CD4-positive, alpha-beta T cell (primary cell): ENCODE measurements around the gene KRTAP3-3. TPM values are rescaled to one million over a fixed set of nuclear protein-coding genes. Genes with fewer than 3 reads are reported as not detected.

Source experiments
- ATAC-seq: fragments of 200-7000 bp; cut with Tn5 transposase; one replicate; pipeline ENCODE4 v1.10.0; 2022; ENCODE audit warnings: mild to moderate bottlenecking; ENCODE audit not compliant: poor library complexity
- CTCF ChIA-PET: fragments of 350-600 bp; sonication (Branson Sonifier 250); formaldehyde crosslinking; loops from one replicate; lab custom pipeline; 2021; ENCODE audit warnings: antibody characterized with exemption, inconsistent platforms; lab: Charles Lee
- POLR2A ChIA-PET: fragments of 350-600 bp; sonication (Branson Sonifier 250); formaldehyde crosslinking; loops from one replicate; lab custom pipeline; 2021; ENCODE audit warnings: antibody characterized with exemption, inconsistent platforms; lab: Charles Lee
- DNase-seq, 14 experiments: peaks; one replicate each; pipeline ENCODE4 v3.0.0-alpha.2; 2013 to 2020; ENCODE audit warnings: mixed read lengths in 2 of 14
- H3K27ac ChIP-seq, 2 donors: one replicate each; pipeline versions ENCODE4 v1.5.1 to v1.7.0; 2013; ENCODE audit warnings: low read length in 2 of 2, low read depth in 1 of 2, mild to moderate bottlenecking in 1 of 2
- H3K27me3 ChIP-seq, 2 experiments: 1 replicate in 1 of 2; 2 replicates in 1 of 2; pipeline versions ENCODE4 v1.6.1 to v1.7.0; 2013; ENCODE audit warnings: low read length in 2 of 2, control low read depth in 1 of 2, mild to moderate bottlenecking in 1 of 2, moderate library complexity in 1 of 2; ENCODE audit not compliant: insufficient read depth in 2 of 2, control insufficient read depth in 1 of 2
- H3K36me3 ChIP-seq: one replicate; pipeline ENCODE4 v1.6.1; 2013; ENCODE audit warnings: low read length, control low read depth; ENCODE audit not compliant: insufficient read depth
- H3K4me1 ChIP-seq: one replicate; pipeline ENCODE4 v1.6.1; 2013; ENCODE audit warnings: low read length, control low read depth; ENCODE audit not compliant: insufficient read depth
- H3K4me3 ChIP-seq: one replicate; pipeline ENCODE4 v1.5.1; 2013; ENCODE audit warnings: mild to moderate bottlenecking, low read length, moderate library complexity
- H3K9me3 ChIP-seq, 2 experiments: 1 replicate in 1 of 2; 2 replicates in 1 of 2; pipeline versions ENCODE4 v1.6.1 to v1.7.0; 2013; ENCODE audit warnings: low read length in 2 of 2, mild to moderate bottlenecking in 2 of 2, control low read depth in 1 of 2, moderate library complexity in 1 of 2; ENCODE audit not compliant: control insufficient read depth in 1 of 2, insufficient read depth in 1 of 2
- H3K27ac Mint-ChIP-seq: one replicate; pipeline ENCODE4 v1.8.0; 2020; ENCODE audit warnings: mixed read lengths
- H3K27me3 Mint-ChIP-seq: one replicate; pipeline ENCODE4 v1.8.0; 2021; ENCODE audit warnings: mixed read lengths
- H3K36me3 Mint-ChIP-seq: one replicate; pipeline ENCODE4 v1.8.0; 2021; ENCODE audit warnings: low read depth, mixed read lengths
- H3K4me1 Mint-ChIP-seq: one replicate; pipeline ENCODE4 v1.8.0; 2021; ENCODE audit warnings: low read depth, mixed read lengths
- H3K4me3 Mint-ChIP-seq: one replicate; pipeline ENCODE4 v1.8.0; 2020; ENCODE audit warnings: mild to moderate bottlenecking, mixed read lengths
- H3K9me3 Mint-ChIP-seq: one replicate; pipeline ENCODE4 v1.8.0; 2020; ENCODE audit warnings: mixed read lengths
- CTCF ChIP-seq: fragments of 200-600 bp; IDR thresholded peaks from one replicate; pipeline ENCODE4 v1.8.0; 2022; ENCODE audit warnings: antibody characterized with exemption, mild to moderate bottlenecking
- intact Hi-C, 2 experiments: fragments of 100-400 bp; cut with DNase I in 1 of 2; cut with micrococcal nuclease in 1 of 2; formaldehyde crosslinking; loops; one replicate each; pipeline versions ENCODE4 v1.15.1 to v1.9.0; 2023 to 2025; cut with DNase I, micrococcal nuclease
- total RNA-seq, 174 experiments: library from RNA in 2 of 174; stranded (reverse) in 2 of 174; gene quantifications; one replicate each; pipeline ENCODE4 v1.2.3 and lab custom pipeline; 2021 to 2026

Gene KRTAP3-3
- total RNA-seq, 2 experiments from 2014 or later, result not detected

GRCh38 chr17:41012326-41013120 is 18.6 kb upstream of the KRTAP3-3 start:
- H3K9me3 Mint-ChIP-seq, result no peaks in the 10 kb centered on the region
- H3K4me1 Mint-ChIP-seq, result no peaks in the 10 kb centered on the region
- DNase-seq (no peak), ATAC-seq (no peak)
- peaks cover 1% of the 10 kb centered on the region for H3K27me3 Mint-ChIP-seq
- H3K9me3 ChIP-seq, result no peaks in the 10 kb centered on the region
- no peak overlapping the region for H3K4me3 ChIP-seq
- H3K27me3 ChIP-seq, result no peaks in the 10 kb centered on the region
- no peaks in the 10 kb centered on the region for H3K4me1 ChIP-seq
- TF ChIP-seq CTCF, result no peak
- no peak overlapping the region for H3K27ac Mint-ChIP-seq
- H3K36me3 Mint-ChIP-seq, result no peaks in the 10 kb centered on the region
- ChIA-PET CTCF (no interaction called here), POLR2A (no interaction called here)
- H3K36me3 ChIP-seq, result no peaks in the 10 kb centered on the region
- H3K27ac ChIP-seq, result no peak overlapping the region
- H3K4me3 Mint-ChIP-seq, result no peak overlapping the region
- intact Hi-C loops, result no loop called here

- no peaks in the 10 kb centered on the region for H3K36me3 Mint-ChIP-seq
- ChIA-PET POLR2A (no interaction called here), CTCF (no interaction called here)
- H3K27ac Mint-ChIP-seq, result no peak overlapping the region
- H3K9me3 Mint-ChIP-seq, result no peaks in the 10 kb centered on the region
- Histone ChIP-seq H3K9me3 (no peaks in the 10 kb centered on the region), H3K36me3 (no peaks in the 10 kb centered on the region), H3K4me1 (no peaks in the 10 kb centered on the region), H3K27ac (no peak overlapping the region), H3K27me3 (no peaks in the 10 kb centered on the region), H3K4me3 (no peak overlapping the region)
- no peak overlapping the region for H3K4me3 Mint-ChIP-seq
- ATAC-seq (no peak), DNase-seq (no peak)
- no peaks in the 10 kb centered on the region for H3K27me3 Mint-ChIP-seq
- no peaks in the 10 kb centered on the region for H3K4me1 Mint-ChIP-seq
- intact Hi-C loops, result no loop called here
- TF ChIP-seq CTCF, result no peak
Measured at GRCh38 chr17:41010441-41010840, 16.5 kb upstream of the KRTAP3-3 start.

GRCh38 chr17:41009936-41010335 is 16.0 kb upstream of the KRTAP3-3 start:
- Mint-ChIP-seq H3K4me3 (no peak overlapping the region), H3K36me3 (no peaks in the 10 kb centered on the region), H3K27ac (no peak overlapping the region), H3K27me3 (no peaks in the 10 kb centered on the region), H3K4me1 (no peaks in the 10 kb centered on the region), H3K9me3 (no peaks in the 10 kb centered on the region)
- H3K27ac ChIP-seq, result no peak overlapping the region
- no peak overlapping the region for H3K4me3 ChIP-seq
- H3K27me3 ChIP-seq, result no peaks in the 10 kb centered on the region
- H3K4me1 ChIP-seq, result no peaks in the 10 kb centered on the region
- H3K36me3 ChIP-seq, result no peaks in the 10 kb centered on the region
- H3K9me3 ChIP-seq, result no peaks in the 10 kb centered on the region
- DNase-seq (no peak), ATAC-seq (no peak)
- ChIA-PET POLR2A (no interaction called here), CTCF (no interaction called here)
- intact Hi-C loops, result no loop called here
- no peak for TF ChIP-seq CTCF
